GM12875 (cell line): ENCODE results near the gene RAB26.
A peak's percentile ranks its signal among the peaks of the same experiment; 100 is the strongest.
"Not testable (repeated sequence)": the region's sequence is repeated elsewhere in the genome, so short reads cannot be mapped to it uniquely, and the experiment has no call there.

ENCODE experiments used
- H3K4me3 ChIP-seq: one replicate; pipeline ENCODE4 v1.5.1; 2011; ENCODE audit warnings: low read depth, low read length, control low read depth
- TF ChIP-seq, protein P1 (sequence below): IDR thresholded peaks from 2 replicates; pipeline ENCODE4 v1.5.1; 2011; ENCODE audit warnings: low read depth, mild to moderate bottlenecking, control low read depth, inconsistent platforms, low read length, moderate library complexity, borderline replicate concordance; ENCODE audit not compliant: insufficient read depth

Gene RAB26, protein sequence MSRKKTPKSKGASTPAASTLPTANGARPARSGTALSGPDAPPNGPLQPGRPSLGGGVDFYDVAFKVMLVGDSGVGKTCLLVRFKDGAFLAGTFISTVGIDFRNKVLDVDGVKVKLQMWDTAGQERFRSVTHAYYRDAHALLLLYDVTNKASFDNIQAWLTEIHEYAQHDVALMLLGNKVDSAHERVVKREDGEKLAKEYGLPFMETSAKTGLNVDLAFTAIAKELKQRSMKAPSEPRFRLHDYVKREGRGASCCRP

DNA sequence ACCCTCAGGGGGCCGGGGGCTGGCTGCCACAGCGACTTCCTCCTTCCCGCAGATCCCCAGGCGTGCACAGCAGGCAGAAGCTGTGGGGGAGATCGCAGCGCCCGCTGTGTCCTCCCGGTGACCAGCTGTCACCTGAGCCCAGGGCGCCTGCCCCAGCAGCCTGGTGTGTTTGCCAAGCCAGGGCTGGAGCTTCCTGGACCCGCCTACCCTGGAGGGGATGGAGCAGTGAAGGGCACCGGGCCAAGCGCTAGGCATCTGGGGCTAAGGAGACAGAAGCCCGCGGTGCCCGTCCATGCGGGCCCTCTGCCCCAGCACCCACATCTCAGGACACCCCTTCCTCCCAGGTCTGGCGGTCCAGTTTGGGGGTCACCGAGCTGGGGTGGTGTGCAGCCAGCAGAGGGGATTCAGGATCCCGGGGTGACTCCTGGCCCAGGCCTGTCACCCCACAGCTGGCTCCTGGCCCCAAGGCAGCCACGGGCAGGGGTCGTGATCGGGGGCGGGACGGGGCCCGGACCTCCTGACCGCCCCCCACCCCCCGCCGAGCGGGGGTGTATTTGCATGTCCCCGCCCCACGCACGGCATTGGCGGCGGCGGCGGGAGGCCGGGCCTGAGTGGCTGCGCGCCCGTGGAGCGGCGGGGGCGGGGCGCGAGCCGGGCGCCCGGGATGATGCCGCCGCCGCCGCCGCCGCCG is at the start of gene RAB26:
TSS of gene RAB26 (plus strand) at position 645 of the 691 bp plus-strand sequence. CDS start 159 bp downstream, outside the sequence.
- peak within 1 kb of the TSS; percentile 24 for H3K4me3 ChIP-seq
- TF ChIP-seq, protein P1, sequence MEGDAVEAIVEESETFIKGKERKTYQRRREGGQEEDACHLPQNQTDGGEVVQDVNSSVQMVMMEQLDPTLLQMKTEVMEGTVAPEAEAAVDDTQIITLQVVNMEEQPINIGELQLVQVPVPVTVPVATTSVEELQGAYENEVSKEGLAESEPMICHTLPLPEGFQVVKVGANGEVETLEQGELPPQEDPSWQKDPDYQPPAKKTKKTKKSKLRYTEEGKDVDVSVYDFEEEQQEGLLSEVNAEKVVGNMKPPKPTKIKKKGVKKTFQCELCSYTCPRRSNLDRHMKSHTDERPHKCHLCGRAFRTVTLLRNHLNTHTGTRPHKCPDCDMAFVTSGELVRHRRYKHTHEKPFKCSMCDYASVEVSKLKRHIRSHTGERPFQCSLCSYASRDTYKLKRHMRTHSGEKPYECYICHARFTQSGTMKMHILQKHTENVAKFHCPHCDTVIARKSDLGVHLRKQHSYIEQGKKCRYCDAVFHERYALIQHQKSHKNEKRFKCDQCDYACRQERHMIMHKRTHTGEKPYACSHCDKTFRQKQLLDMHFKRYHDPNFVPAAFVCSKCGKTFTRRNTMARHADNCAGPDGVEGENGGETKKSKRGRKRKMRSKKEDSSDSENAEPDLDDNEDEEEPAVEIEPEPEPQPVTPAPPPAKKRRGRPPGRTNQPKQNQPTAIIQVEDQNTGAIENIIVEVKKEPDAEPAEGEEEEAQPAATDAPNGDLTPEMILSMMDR = no peak

DNA sequence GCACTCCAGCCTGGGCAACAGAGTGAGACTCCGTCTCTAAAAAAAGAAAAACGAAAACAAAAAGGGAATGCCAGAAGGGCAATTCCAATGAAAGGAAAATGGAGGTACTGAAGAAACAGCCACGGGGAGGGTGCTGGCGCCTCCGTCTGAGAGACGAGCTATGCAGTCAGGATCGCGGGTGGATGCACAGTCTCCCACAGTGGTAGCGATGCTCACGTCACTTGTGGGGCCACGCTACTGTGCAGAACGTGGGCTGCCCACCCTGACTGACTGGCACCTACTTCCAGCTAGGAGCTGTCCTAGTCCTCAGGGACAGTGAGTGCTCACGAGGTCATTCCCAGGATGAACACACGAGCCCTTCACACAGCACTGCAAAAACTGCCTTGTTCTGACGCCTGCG is 46.8 kb upstream of the RAB26 start:
- H3K4me3 ChIP-seq = not testable (repeated sequence)

DNA sequence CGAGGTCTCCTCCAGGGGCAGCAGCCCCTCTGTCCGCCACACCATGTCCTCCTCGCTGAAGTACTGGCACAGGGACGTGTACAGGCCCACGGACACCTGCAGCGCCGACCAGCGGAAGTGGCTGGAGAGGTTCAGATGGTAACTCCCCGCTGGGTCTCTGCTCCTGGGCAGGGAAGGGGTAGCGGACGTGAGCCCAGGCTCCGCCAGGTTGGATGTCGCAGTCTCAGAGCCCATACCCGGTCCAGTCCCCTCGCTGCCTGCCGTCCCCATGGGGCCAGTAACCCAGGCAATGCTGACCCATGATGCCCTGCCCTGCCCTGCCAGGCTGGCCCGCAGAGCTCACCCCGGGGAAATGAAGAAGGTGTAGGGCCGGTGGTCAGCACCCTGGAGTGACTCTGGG is 46.0 kb upstream of the RAB26 start:
- TF ChIP-seq, protein P1 = no peak
- H3K4me3 ChIP-seq = no peak overlapping the region

DNA sequence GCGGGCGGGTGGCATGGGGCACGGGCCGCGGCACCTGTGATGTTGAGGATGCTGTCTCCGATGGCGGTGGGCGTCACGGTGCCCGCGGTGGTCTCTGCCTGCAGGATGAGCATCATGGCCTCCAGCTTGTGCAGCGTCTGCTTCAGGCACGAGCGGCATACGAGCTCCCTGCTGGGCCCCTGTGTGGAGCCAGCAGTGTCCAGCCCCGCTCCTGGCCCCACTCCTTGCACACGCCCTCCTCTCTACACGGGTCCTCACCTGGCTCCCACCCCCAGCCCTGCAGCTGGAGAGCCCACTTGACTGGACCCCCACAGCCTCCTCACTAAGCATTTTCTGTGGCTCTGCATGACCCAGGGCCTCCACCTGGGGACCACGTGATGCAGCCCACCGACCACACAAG is 44.0 kb upstream of the RAB26 start:
- H3K4me3 ChIP-seq = not testable (repeated sequence)

DNA sequence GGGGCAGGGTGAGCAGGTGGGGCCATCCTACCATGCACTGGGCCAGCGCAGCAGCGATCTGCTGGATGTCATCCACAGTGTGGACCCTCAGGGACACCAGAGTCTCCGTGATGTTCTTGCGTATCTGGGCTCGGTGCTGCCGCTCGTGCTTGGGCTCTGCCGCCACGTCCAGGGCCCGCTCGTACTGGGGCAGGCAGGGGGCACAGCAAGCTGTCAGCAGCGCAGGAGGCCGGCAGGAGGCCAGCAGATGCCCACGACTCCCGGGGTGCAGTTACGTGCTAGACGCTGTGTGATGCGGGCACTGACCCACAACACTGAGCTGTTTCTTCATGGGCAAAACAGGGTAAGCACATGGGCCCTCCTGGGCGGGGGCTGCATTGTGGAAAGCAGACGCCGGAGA is 43.1 kb upstream of the RAB26 start:
- not testable (repeated sequence) for H3K4me3 ChIP-seq

DNA sequence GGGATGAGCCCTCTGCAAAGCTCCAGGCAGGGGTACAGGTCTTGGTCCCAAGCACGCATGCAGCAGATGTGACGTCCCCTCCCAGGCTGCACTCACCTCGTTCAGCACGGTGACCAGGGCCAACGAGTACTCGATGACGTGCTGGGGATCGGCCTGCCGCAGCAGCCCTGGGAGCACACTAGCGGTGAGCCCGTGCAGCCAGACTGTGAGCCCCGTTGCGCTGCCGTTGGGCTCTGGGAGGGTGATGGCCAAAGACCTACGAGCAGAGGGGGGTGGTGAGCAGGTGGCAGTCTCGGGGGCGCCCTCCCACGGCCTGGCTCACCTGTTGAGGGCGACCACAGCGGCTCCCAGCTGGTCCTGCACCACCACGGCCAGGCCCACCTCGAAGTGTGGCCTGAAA is 42.7 kb upstream of the RAB26 start:
- not testable (repeated sequence) for H3K4me3 ChIP-seq

DNA sequence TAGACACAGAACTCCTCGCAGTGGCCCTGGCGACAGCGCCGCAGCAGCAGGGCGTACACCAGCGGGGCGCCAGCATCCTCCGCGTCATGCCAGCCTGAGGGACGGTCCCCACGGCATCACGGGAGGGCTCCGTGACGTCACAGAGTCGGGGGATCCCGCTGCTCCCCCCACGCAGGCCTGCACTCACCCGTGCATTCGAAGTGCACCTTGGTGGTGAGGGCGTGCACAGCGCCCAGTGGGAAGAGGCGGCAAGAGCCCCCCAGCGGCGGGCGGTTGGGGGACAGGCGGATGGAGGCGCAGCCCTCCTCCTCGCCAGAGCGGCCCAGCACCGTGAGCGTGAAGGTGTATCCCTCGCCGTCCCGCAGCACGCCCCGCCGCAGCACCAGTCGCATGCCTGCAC is 42.2 kb upstream of the RAB26 start:
- H3K4me3 ChIP-seq = not testable (repeated sequence)

DNA sequence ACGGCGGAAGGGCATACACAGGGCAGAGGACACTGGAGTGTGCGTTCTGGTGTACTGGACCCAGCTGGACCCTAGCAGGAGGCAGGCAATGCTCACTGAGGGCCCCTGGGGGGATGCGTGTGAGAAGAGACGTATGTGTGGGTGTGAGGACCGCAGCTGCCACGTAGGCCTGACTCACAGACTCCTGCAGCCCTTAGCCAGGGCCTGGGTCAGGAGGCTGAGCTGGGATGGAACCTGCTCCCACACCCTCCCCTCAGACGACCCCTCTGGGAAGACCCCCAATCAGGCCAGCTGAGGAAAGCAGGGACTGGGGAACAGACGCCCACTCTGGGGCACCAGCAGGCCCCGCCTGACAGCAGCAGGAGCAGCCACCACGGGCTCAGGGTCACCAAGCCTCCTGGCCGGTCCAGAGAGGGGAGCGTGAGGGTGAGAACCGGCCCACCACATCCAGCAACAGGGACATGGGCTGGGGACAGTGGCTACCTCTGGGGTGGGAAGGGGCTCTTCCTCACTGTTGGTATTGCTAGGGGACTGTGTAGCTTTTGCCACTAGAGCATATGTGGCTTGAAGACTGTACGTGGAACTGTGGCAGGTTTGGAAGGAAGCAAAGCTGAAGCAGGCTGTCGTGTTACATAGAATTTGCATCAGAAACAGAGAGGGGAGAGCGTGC is 41.2 kb upstream of the RAB26 start:
- H3K4me3 ChIP-seq = not testable (repeated sequence)

DNA sequence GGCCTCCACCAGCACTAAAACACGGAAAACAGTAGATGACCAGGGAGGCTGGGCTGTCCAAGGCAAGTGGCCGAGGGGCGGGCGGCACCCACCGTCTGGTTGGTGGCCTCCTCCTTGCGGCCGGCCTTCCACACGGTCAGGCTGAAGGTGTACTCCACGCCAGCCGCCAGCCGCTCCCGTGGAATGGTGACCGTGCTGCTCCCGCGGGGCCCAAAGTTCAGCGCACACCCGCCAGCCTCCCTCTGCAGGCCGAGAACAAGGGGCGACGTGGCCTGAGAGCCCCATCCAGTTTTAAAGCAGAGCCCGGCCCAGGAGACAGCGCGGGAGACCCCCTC is 40.7 kb upstream of the RAB26 start:
- not testable (repeated sequence) for H3K4me3 ChIP-seq

DNA sequence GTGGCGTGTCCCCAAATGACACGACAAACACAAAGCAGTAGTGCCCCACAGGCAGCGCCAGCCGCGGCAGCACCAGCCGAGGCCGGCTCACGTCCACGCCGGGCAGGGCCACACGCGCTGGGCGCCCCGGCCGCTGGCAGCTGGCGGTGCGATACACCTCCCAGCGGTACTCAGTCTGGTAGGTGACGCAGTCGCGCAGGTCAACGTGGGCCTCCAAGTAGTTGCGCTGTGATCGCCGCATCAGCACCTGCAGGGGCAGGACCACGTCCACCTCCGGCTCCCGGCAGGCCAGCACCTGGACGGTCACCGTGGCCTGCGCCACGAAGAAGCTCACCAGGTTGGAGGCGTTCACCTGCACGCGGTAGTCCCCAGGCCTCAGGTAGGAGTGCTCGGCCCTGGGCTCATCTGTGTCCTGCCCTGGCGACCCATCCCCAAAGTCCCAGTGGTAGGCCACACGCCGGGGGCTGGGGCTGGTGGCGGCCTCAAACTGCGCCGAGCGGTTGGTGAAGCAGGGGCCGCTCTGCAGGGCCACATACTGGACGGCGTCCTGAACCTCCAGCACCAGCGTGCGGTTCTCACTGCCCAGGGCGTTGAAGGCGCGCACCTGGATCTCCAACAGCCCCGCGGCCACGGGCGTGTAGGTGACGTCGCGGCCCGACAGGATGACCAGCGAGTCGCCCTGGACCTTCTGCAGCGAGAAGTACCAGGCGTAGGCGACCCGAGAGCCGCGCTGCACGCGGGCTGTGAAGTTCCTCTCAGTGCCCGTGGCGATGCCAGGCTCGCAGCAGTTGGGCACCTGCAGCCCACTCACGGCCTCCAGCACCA is 39.8 kb upstream of the RAB26 start:
- H3K4me3 ChIP-seq = not testable (repeated sequence)

DNA sequence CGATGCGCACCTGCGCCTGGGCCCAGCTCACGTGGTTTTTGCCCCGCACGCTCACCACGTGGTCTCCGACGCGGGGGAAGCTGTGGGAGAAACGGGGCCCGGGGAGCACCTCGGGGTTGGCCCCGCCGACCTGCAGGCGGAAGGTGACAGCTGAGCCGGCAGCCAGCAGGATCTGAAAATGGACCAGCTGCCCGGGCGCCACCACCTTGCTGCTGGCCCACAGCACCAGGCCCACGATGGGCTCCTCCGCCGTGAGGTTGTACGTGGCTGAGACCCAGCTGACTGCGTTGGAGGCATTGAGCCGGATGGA is 39.2 kb upstream of the RAB26 start:
- not testable (repeated sequence) for H3K4me3 ChIP-seq

DNA sequence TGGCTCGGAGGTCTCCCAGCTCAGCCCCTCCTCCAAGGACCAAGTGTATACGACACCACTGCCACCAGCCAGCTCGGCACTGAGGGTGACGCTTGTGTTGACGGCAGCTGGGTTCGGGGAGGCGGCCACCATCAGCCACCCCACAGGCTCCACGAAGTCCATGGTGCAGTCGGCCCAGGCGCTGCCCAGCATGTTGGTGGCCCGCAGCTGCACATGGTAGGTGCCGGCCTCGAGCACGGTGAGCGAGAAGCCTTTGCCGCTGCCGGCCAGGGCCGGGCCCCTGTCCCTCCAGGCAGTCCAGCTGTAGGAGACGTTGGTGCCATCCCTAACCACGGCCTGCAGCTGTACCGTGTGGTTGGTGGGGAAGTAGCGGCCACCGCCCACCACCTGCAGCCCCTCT is 38.6 kb upstream of the RAB26 start:
- not testable (repeated sequence) for H3K4me3 ChIP-seq

DNA sequence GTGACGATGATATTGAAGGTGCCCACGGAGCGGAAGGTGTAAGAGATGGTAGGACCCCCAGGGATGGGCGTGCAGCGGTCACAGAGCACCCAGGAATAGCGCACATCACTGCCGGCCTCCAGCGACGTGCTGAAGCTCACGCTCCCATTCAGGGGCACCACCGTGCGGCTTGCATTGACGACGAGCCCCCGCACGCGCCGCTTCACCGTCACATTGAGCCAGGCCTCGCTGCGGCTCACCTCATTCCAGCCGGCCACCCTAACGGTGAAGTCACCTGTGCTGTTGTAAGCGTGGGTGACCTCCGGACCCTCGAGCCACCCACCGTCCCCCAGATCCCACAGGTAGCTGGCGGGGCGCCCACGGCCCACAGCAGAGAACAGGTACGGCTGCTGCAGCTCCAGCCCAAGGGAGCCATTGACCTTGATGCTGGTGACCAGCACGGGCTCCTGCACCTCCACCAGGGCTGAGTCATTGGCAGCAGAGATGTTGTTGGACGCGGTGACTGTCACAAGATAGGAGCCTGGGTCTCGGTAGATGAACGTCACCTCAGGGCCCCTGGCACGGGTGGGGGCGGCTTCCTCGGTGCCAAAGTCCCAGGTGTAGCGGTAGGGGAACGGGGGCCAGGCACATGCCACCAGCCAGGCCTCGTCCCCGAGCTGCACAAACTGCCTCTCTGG is 38.0 kb upstream of the RAB26 start:
- H3K4me3 ChIP-seq = not testable (repeated sequence)

DNA sequence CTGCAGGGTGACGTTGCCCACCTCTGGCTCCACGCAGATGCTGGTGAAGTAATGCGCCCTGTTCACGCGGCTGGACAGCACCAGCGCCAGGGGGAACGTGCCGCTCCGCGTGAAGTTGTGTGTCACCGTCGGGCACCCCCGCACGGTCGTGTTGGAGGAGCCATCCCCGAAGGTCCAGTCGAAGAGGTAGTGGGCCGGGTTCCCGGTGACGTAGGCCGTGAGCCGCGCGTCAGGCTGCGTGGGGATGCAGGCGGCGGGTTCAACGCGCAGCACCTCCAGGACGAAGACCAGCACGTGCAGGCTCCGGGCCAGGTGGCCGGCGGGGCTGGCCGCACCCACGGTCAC is 37.4 kb upstream of the RAB26 start:
- H3K4me3 ChIP-seq = not testable (repeated sequence)

DNA sequence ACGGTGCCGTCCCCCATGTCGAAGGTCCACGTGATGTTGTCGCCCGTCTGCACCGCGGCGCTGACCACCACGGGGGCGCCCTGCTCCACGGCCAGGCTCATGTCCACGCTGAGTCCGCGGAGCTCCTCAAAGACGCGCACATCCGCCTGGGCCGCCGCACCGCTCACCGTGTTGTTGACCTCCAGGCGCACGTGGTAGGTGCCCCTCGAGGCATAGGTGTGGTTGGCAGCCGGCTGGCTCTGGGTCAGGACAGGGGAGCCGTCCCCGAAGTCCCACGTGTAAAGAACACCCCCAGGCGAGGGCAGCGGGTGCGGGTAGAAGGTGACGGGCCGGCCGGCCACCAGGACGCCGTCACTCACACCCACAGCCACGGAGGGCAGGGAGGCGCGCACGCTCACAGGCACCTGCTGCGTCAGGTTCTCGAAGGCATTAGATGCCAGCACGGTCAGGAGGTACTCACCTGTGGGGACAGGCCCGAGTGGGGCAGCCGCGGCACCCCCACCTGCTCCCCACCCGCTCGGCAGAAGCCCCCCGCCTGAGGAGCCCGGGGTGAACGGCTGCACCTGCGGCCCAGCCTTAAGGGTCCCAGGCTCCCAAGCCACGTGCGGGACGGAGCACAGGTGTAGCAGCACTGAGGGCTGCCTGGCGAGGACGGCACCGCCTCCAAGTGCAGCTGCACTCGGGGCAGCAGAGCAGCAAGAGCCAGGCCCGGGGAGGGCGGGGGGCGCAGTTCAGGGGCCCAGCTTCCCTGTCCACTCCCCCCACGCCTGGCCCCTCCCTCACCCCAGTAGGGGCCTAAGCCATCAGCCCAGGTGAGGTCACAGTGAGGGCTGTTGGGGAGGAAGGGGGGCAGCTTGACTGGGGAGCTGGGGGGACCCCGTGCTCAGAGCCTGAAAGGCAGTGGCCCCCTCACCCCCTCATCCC is 36.8 kb upstream of the RAB26 start:
- H3K4me3 ChIP-seq = not testable (repeated sequence)

DNA sequence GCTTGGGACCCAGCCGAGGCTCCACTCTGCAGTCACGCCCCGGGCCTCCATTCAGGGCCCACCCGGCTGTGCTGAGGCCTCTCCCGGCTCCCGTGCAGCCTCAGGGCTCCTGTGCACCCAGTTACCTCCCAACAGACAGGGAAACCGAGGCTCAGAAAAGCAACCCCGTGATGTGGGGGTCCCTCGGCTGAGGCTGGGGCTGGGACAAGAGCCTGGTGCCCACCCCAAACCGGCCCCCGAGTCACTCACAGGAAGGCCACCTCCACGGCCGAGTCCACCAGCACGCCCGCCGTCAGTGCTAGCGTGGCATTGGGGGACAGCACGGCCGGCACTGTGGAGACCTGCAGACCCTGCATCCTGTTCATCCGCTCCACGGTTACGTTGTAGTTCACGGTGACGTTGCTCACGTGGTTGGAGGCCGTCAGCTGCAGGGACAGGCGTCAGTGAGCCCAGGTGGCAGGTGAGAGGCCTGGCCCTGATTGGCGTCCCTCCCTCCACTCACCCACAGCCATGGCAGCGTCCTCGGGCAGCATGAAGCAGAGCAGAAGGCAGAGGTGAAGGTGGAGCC is 35.8 kb upstream of the RAB26 start:
- H3K4me3 ChIP-seq = not testable (repeated sequence)
